ENCODE measurements around the gene JUN.

DNA sequence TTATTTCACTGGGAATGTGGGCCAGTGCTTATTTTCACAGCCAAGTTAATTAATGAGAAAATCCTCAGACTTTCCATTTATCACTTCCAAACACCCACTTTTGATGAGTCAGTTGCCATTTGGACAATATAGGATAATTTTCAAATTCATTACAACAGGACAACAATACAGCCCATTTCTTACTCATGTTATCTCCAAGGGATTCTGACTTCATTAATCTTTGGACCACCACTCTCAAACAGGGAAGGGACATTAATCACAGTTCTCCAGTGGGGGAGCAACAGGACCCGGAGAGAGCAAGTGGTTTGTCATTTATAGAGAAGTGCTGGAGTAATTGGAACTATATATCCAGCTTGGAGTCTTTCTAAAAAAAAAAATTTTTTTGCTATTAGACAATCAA lies 38.7 kb downstream of the JUN start:
- TF ChIP-seq EZH2 (IDR thresholded peaks at IDR 0.05), result no peak
- TF ChIP-seq, protein P1, sequence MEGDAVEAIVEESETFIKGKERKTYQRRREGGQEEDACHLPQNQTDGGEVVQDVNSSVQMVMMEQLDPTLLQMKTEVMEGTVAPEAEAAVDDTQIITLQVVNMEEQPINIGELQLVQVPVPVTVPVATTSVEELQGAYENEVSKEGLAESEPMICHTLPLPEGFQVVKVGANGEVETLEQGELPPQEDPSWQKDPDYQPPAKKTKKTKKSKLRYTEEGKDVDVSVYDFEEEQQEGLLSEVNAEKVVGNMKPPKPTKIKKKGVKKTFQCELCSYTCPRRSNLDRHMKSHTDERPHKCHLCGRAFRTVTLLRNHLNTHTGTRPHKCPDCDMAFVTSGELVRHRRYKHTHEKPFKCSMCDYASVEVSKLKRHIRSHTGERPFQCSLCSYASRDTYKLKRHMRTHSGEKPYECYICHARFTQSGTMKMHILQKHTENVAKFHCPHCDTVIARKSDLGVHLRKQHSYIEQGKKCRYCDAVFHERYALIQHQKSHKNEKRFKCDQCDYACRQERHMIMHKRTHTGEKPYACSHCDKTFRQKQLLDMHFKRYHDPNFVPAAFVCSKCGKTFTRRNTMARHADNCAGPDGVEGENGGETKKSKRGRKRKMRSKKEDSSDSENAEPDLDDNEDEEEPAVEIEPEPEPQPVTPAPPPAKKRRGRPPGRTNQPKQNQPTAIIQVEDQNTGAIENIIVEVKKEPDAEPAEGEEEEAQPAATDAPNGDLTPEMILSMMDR (IDR thresholded peaks at IDR 0.05), result no peak

Measured in neural progenitor cell (in vitro differentiated cells).